GM21619 (cell line): ENCODE results near the gene SFT2D1.
A peak's percentile ranks its signal among the peaks of the same experiment; 100 is the strongest.
"Not testable (repeated sequence)": the region's sequence is repeated elsewhere in the genome, so short reads cannot be mapped to it uniquely, and the experiment has no call there.

Experiments used
- ATAC-seq: cut with Tn5 transposase; IDR thresholded peaks from one replicate; pipeline ENCODE4 v1.9.1; 2021; ENCODE audit not compliant: unreplicated experiment

Gene SFT2D1

DNA sequence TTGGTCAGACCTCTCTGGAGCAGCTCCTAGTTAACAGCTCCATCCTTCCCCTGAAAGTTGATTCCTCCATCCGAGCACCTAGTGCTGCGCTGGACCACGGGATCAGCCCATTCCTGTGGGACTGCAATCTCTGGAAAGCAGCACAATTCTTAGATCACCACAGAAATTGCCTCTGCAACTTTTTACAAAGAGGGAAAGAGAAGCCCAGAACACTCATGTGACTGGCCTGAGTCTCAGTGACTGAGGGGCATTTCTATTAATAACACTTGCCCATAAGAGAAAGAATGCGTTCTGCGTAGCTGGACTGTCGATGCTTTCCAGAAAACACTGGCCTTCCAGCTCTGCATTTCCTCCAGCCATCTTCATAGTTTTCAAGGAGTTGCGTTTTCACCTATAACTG is 22.1 kb upstream of the SFT2D1 start:
- ATAC-seq: no peak

DNA sequence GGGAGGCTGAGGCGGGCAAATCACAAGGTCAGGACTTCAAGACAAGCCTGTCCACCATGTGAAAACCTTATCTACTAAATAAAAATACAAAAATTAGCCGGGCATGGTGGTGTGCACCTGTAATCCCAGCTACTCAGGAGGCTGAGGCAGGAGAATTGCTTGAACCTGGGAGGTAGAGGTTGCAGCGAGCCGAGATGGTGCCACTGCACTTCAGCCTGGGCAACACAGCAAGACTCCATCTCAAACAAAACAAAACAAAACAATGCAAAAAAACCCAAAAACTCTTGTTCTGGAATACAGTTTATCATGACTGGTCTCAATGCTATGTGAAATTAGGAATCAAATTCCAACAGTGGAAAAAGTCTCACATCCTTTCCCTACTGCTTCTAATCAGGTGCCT is 20.1 kb upstream of the SFT2D1 start:
- ATAC-seq: not testable (repeated sequence)

GRCh38 chr6:166361077-166361429 is 18.7 kb upstream of the SFT2D1 start:
- no peak for ATAC-seq

- ATAC-seq: no peak
Observed at GRCh38 chr6:166360243-166361076, 18.1 kb upstream of the SFT2D1 start.

DNA sequence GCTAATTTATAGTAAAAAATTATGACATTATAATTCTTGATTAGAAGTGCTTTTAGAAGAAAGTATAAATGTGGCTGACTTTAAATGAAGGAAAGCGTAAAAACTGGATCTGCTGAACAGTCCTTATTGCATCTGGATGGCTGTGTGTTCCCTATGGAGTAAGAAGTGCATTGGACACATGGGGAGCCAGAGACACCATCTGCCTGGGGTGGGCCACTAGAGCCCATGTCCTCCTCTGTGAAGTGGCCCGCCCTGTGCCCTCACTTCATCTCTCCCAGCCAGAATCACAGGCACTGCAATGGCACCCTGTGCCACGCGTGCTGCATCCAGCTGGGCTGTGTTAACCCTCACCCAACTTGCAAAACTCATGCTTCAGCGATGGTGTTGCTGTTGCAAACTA is 13.2 kb upstream of the SFT2D1 start:
- ATAC-seq: no peak

- no peak for ATAC-seq
Observed at GRCh38 chr6:166354965-166355364, 12.6 kb upstream of the SFT2D1 start.

- no peak for ATAC-seq
Observed at GRCh38 chr6:166354143-166354542, 11.8 kb upstream of the SFT2D1 start.

DNA sequence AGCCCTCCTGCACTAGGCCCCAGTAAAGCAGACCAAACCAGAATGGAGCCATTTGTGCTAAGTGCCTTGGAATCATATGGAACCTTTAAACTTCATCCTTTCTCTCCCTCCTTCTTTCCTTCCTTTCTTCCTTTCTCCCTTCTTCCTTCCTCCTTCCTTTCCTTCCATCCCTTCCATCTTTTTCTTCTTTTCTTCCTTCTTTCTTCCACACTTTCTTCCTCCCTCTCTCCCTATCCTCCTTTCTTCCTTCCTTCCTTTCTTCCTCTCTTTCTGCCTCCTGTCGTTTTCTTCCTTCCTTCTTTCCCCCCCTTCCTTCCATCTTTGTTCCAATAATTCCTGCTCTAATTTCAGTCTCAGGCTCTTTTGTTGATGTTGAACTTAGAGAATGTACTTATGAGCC is 11.2 kb upstream of the SFT2D1 start:
- no peak for ATAC-seq

- ATAC-seq: no peak
Observed at GRCh38 chr6:166352923-166353322, 10.6 kb upstream of the SFT2D1 start.

DNA sequence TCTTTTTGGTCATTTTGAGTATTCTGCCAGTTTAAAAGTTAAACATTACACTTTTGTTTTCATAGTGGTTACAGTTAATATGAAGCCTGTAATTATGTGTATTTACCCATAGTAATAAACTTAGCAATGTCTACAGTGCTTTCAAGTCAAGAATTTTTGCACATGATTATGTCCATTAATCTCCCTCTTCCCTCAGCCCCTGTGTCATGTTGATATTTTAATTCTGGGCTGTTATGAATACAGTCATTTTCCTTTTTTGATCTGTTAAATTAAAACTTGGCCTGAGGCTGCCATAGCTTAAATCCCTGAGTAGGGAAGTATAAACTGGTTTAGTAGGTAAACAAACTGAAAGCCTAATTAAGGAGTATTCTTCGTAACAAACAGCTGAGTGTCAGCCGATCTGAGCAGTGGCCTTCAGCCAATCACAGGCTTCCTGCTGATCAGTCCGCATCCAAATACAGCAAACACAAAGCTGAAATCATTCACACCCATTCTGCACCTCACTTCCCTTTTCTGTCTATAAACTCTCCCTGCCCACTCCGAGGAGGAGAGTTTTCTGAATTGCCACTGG is 9.5 kb upstream of the SFT2D1 start:
- peak; percentile 99 for ATAC-seq

GRCh38 chr6:166348305-166348949 is 6.1 kb upstream of the SFT2D1 start:
- no peak for ATAC-seq

- no peak for ATAC-seq
Observed at GRCh38 chr6:166346965-166347364, 4.6 kb upstream of the SFT2D1 start.

- ATAC-seq: no peak
Observed at GRCh38 chr6:166346449-166346848, 4.1 kb upstream of the SFT2D1 start.

- not testable (repeated sequence) for ATAC-seq
Observed at GRCh38 chr6:166345672-166346071, 3.3 kb upstream of the SFT2D1 start.

- not testable (repeated sequence) for ATAC-seq
Observed at GRCh38 chr6:166344921-166345320, 2.6 kb upstream of the SFT2D1 start.

DNA sequence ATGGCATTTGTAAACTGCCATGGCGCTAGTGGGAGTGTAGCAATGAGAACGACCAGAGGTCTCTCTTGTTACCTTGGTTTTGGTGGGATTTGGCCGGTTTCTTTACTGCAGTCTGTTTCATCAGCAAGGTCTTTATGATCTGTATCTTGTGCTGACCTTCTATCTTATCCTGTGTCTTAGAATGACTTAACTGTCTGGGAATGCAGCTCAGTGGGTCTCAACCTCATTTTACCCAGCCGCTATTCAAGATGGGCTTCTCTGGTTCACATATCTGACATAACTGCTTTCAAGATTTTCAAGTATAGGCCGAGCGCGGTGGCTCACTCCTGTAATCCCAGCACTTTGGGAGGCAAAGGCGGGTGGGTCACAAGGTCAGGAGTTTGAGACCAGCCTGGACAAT is 1.9 kb upstream of the SFT2D1 start:
- no peak for ATAC-seq

DNA sequence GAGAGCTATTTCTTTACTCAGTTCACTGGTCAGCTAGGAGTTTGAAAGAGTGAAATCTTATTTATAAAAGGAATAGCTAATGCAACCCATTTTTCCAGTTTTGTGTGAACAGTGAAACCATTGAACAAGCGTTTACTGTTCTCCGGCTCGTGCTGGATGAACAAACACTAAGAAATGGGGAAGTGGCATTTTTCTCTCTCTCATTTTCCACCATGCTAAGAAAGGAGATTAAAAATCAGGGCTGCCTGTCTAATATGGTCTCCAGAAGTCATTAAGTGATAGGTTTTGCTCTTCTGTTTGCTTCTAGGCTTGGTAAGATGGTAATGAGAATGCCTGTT is 774 bp upstream of the SFT2D1 start:
- ATAC-seq: peak; percentile 19

DNA sequence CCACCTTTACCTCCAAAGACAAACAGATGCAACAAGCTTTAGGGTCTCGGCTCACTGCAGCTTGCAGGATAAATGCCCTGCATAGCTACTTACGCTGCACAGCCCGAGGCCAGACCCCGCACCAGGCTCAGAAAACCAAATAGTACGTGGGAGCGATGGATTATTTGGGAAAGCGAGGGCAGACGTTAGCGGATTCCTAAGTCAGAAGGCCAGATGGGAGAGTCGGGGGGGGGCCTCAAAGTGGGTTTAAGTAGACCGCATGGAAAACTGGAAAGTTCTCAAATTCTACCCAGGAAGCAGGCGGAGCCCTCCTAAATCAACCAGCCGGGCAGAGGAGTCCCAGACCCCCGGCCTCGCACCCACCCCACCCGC is 382 bp downstream of the SFT2D1 start:
- ATAC-seq: no peak

- no peak for ATAC-seq
Observed at GRCh38 chr6:166341464-166341863, 881 bp downstream of the SFT2D1 start.

GRCh38 chr6:166338854-166339253 is 3.5 kb downstream of the SFT2D1 start:
- ATAC-seq: no peak

GRCh38 chr6:166336847-166337246 is 5.5 kb downstream of the SFT2D1 start:
- no peak for ATAC-seq
